ENCODE measurements around the gene DUT.

DNA sequence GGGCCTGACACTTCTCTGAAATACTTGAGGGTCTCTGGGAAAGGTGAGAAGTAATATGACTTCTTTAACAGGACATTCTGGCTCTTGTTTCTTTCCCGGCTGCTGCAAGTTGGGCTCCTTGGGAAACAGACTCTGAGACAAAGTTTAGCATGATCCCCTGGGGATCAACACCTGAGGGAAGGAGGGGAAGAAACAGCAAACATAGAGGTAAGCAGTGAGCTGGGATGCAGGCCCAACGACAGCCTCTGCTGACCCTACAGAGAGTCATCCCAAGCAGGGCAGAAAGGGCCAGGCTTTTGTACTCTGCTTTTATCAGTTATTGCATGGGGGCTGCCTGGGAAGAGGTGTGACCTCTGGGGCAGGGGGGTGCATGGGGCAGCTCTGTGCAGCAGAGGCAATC lies 26.8 kb upstream of the DUT start:
- TF ChIP-seq POLR2AphosphoS5 (IDR thresholded peaks at IDR 0.05; ENCODE audit: low read depth) = no peak
- TF ChIP-seq, protein P1, sequence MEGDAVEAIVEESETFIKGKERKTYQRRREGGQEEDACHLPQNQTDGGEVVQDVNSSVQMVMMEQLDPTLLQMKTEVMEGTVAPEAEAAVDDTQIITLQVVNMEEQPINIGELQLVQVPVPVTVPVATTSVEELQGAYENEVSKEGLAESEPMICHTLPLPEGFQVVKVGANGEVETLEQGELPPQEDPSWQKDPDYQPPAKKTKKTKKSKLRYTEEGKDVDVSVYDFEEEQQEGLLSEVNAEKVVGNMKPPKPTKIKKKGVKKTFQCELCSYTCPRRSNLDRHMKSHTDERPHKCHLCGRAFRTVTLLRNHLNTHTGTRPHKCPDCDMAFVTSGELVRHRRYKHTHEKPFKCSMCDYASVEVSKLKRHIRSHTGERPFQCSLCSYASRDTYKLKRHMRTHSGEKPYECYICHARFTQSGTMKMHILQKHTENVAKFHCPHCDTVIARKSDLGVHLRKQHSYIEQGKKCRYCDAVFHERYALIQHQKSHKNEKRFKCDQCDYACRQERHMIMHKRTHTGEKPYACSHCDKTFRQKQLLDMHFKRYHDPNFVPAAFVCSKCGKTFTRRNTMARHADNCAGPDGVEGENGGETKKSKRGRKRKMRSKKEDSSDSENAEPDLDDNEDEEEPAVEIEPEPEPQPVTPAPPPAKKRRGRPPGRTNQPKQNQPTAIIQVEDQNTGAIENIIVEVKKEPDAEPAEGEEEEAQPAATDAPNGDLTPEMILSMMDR (conservative IDR thresholded peaks at IDR 0.05; ENCODE audit: low read depth in 2 of 2) = no peak
- TF ChIP-seq EZH2 (IDR thresholded peaks at IDR 0.05; ENCODE audit: low read depth, unreplicated experiment) = no peak
- TF ChIP-seq EZH2phosphoT487 (IDR thresholded peaks at IDR 0.05; ENCODE audit: unreplicated experiment) = no peak
- no peak for TF ChIP-seq CREB1 (CRISPR knock-in tag; IDR thresholded peaks at IDR 0.05; ENCODE audit: low read depth)
- TF ChIP-seq, protein P2, sequence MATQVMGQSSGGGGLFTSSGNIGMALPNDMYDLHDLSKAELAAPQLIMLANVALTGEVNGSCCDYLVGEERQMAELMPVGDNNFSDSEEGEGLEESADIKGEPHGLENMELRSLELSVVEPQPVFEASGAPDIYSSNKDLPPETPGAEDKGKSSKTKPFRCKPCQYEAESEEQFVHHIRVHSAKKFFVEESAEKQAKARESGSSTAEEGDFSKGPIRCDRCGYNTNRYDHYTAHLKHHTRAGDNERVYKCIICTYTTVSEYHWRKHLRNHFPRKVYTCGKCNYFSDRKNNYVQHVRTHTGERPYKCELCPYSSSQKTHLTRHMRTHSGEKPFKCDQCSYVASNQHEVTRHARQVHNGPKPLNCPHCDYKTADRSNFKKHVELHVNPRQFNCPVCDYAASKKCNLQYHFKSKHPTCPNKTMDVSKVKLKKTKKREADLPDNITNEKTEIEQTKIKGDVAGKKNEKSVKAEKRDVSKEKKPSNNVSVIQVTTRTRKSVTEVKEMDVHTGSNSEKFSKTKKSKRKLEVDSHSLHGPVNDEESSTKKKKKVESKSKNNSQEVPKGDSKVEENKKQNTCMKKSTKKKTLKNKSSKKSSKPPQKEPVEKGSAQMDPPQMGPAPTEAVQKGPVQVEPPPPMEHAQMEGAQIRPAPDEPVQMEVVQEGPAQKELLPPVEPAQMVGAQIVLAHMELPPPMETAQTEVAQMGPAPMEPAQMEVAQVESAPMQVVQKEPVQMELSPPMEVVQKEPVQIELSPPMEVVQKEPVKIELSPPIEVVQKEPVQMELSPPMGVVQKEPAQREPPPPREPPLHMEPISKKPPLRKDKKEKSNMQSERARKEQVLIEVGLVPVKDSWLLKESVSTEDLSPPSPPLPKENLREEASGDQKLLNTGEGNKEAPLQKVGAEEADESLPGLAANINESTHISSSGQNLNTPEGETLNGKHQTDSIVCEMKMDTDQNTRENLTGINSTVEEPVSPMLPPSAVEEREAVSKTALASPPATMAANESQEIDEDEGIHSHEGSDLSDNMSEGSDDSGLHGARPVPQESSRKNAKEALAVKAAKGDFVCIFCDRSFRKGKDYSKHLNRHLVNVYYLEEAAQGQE (IDR thresholded peaks at IDR 0.05; ENCODE audit: unreplicated experiment) = no peak
